GM20431 (cell line): ENCODE data around the gene CTNNBL1.

Source experiments
- in situ Hi-C: fragments of 300-500 bp; cut with MseI, MboI; formaldehyde crosslinking; loops from one replicate; pipeline ENCODE4 v1.15.0; 2020; ENCODE audit warnings: low sequenced_read_pairs; ENCODE audit not compliant: unreplicated experiment

CTNNBL1 gene

GRCh38 chr20:37735541-37735940, 41.7 kb downstream of the CTNNBL1 start:
- in situ Hi-C loops, result no loop called here

GRCh38 chr20:37736132-37736531, 42.3 kb downstream of the CTNNBL1 start:
- in situ Hi-C loops, result no loop called here

- in situ Hi-C loops, result no loop called here
These were observed 44.1 kb downstream of the CTNNBL1 start for GRCh38 chr20:37737826-37738420.

GRCh38 chr20:37741055-37741454, 47.2 kb downstream of the CTNNBL1 start:
- in situ Hi-C loops, result no loop called here

- in situ Hi-C loops, result no loop called here
These were observed 47.7 kb downstream of the CTNNBL1 start for GRCh38 chr20:37741570-37741969.

- in situ Hi-C loops, result no loop called here
These were observed 48.3 kb downstream of the CTNNBL1 start for GRCh38 chr20:37742131-37742530.

- in situ Hi-C loops, result no loop called here
These were observed 50.5 kb downstream of the CTNNBL1 start for GRCh38 chr20:37744347-37744746.

GRCh38 chr20:37745553-37745952, 51.7 kb downstream of the CTNNBL1 start:
- in situ Hi-C loops, result no loop called here

GRCh38 chr20:37748015-37748414, 54.2 kb downstream of the CTNNBL1 start:
- in situ Hi-C loops, result no loop called here

GRCh38 chr20:37749218-37749617, 55.4 kb downstream of the CTNNBL1 start:
- in situ Hi-C loops, result no loop called here

- in situ Hi-C loops, result no loop called here
These were observed 56.0 kb downstream of the CTNNBL1 start for GRCh38 chr20:37749620-37750403.

GRCh38 chr20:37755665-37756064, 61.8 kb downstream of the CTNNBL1 start:
- in situ Hi-C loops, result no loop called here

GRCh38 chr20:37756234-37756633, 62.4 kb downstream of the CTNNBL1 start:
- in situ Hi-C loops, result no loop called here

- in situ Hi-C loops, result no loop called here
These were observed 63.7 kb downstream of the CTNNBL1 start for GRCh38 chr20:37757550-37757949.

- in situ Hi-C loops, result no loop called here
These were observed 64.5 kb downstream of the CTNNBL1 start for GRCh38 chr20:37758332-37758731.

GRCh38 chr20:37759052-37759553, 65.3 kb downstream of the CTNNBL1 start:
- in situ Hi-C loops, result no loop called here

GRCh38 chr20:37759761-37760209, 66.0 kb downstream of the CTNNBL1 start:
- in situ Hi-C loops, result no loop called here

GRCh38 chr20:37760322-37760721, 66.5 kb downstream of the CTNNBL1 start:
- in situ Hi-C loops, result no loop called here

GRCh38 chr20:37762716-37763485, 69.1 kb downstream of the CTNNBL1 start:
- in situ Hi-C loops, result no loop called here

- in situ Hi-C loops, result no loop called here
These were observed 70.6 kb downstream of the CTNNBL1 start for GRCh38 chr20:37764333-37764935.
